Measurements from ENCODE around the gene RAB3C. TPM values are rescaled to one million over a fixed set of nuclear protein-coding genes. Genes with fewer than 3 reads are reported as not detected.
"Not testable (repeated sequence)": the region's sequence is repeated elsewhere in the genome, so short reads cannot be mapped to it uniquely, and the experiment has no call there.

The RAB3C gene
- total RNA-seq, 1 donor from 2014 or later = 46.5 TPM

GRCh38 chr5:58600613-58601012 lies 17.7 kb downstream of the RAB3C start:
- DNase-seq (ENCODE audit: low spot score in 2 of 2); FAIRE-seq: not testable (repeated sequence)

- not testable (repeated sequence) for DNase-seq (ENCODE audit: low spot score in 2 of 2); FAIRE-seq
Observed at GRCh38 chr5:58602889-58603288, 20.0 kb downstream of the RAB3C start.

GRCh38 chr5:58606064-58606463 lies 23.2 kb downstream of the RAB3C start:
- FAIRE-seq = no peak
- no peak for DNase-seq (ENCODE audit: low spot score in 2 of 2)

- FAIRE-seq (no peak), DNase-seq (ENCODE audit: low spot score in 2 of 2) (no peak)
Observed at GRCh38 chr5:58615972-58616371, 33.1 kb downstream of the RAB3C start.

GRCh38 chr5:58617241-58617640 lies 34.4 kb downstream of the RAB3C start:
- DNase-seq (ENCODE audit: low spot score in 2 of 2) = no peak

GRCh38 chr5:58620336-58620735 lies 37.5 kb downstream of the RAB3C start:
- FAIRE-seq = no peak
- no peak for DNase-seq (ENCODE audit: low spot score in 2 of 2)

More at GRCh38 chr5:58617241-58617640, 34.4 kb downstream of the RAB3C start:
- no peak for FAIRE-seq

- no peak for FAIRE-seq
- no peak for DNase-seq (ENCODE audit: low spot score in 2 of 2)
Observed at GRCh38 chr5:58622936-58623871, 40.3 kb downstream of the RAB3C start.

GRCh38 chr5:58628626-58629025 lies 45.8 kb downstream of the RAB3C start:
- no peak for DNase-seq (ENCODE audit: low spot score in 2 of 2)
- no peak for FAIRE-seq

GRCh38 chr5:58629271-58630159 lies 46.6 kb downstream of the RAB3C start:
- DNase-seq (ENCODE audit: low spot score in 2 of 2) = no peak
- no peak for FAIRE-seq

- DNase-seq (ENCODE audit: low spot score in 2 of 2) (no peak), FAIRE-seq (no peak)
Observed at GRCh38 chr5:58631895-58632294, 49.0 kb downstream of the RAB3C start.

GRCh38 chr5:58635416-58635815 lies 52.5 kb downstream of the RAB3C start:
- no peak for DNase-seq (ENCODE audit: low spot score in 2 of 2)
- no peak for FAIRE-seq

GRCh38 chr5:58640011-58640410 lies 57.1 kb downstream of the RAB3C start:
- FAIRE-seq (no peak), DNase-seq (ENCODE audit: low spot score in 2 of 2) (no peak)

GRCh38 chr5:58641533-58641932 lies 58.7 kb downstream of the RAB3C start:
- DNase-seq (ENCODE audit: low spot score in 2 of 2) (no peak), FAIRE-seq (no peak)

- no peak for FAIRE-seq
Observed at GRCh38 chr5:58648846-58649245, 66.0 kb downstream of the RAB3C start.

GRCh38 chr5:58649716-58650115 lies 66.8 kb downstream of the RAB3C start:
- FAIRE-seq (no peak), DNase-seq (ENCODE audit: low spot score in 2 of 2) (no peak)

More at GRCh38 chr5:58648846-58649245, 66.0 kb downstream of the RAB3C start:
- DNase-seq (ENCODE audit: low spot score in 2 of 2) = no peak

- DNase-seq (ENCODE audit: low spot score in 2 of 2) = no peak
- no peak for FAIRE-seq
Observed at GRCh38 chr5:58653521-58653920, 70.6 kb downstream of the RAB3C start.

GRCh38 chr5:58666141-58666540 lies 83.3 kb downstream of the RAB3C start:
- DNase-seq (ENCODE audit: low spot score in 2 of 2) (no peak), FAIRE-seq (no peak)

GRCh38 chr5:58666598-58667581 lies 84.0 kb downstream of the RAB3C start:
- no peak for FAIRE-seq
- DNase-seq (ENCODE audit: low spot score in 2 of 2) = no peak

- no peak for DNase-seq (ENCODE audit: low spot score in 2 of 2)
- no peak for FAIRE-seq
Observed at GRCh38 chr5:58670582-58670981, 87.7 kb downstream of the RAB3C start.

GRCh38 chr5:58671155-58671554 lies 88.3 kb downstream of the RAB3C start:
- no peak for DNase-seq (ENCODE audit: low spot score in 2 of 2)
- no peak for FAIRE-seq

Measured in frontal cortex (tissue), 4 donors.